Stimulated activated CD8-positive, alpha-beta memory T cell treated with anti-CD3 and anti-CD28 coated beads, Interleukin-15, amount 100 ng/mL, for 24 hours (primary cell): ENCODE data around the gene AHCYL2.
"Not testable (repeated sequence)": the region's sequence is repeated elsewhere in the genome, so short reads cannot be mapped to it uniquely, and the experiment has no call there.

ENCODE experiments used
- DNase-seq: peaks from one replicate; pipeline ENCODE4 v3.0.0-alpha.2; 2020; ENCODE audit warnings: low read depth

AHCYL2 gene

GRCh38 chr7:129245533-129245932 is 20.7 kb downstream of the AHCYL2 start:
- DNase-seq, result no peak

DNA sequence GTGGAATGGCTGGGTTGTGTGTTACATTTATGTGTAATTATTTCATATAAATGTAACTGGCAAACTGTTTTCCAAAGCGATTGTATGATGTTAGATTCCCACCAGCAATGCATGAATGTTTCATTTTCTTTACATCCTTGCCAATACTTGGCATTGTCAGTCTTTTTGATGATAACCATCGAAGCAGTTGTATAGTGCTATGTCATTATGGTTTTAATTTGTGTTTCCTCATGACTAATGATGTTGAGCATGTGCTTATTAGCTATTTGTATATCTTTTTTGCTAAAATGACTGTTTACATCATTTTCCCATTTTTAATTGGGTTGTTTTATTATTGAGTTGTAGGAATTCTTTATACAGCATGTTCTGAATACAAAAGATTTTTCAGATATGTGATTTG is 22.3 kb downstream of the AHCYL2 start:
- no peak for DNase-seq

DNA sequence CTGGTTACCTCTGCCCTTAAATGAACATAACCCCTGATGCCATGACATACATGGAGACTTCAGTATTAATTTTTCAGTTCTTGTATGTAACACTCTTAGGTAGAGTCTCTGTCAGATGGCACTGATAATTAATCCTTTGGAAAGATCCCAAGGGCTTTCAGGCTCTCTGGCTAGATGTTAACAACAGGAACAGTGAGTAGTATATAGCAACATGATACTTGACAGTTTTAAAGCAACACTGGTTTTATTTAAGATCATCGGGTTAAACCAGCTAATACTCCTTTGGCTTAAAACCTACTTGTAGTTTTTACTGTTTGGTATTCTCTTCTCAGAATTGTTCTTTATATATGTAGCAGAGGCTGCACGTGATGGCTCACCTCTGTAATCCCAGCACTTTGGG is 27.3 kb downstream of the AHCYL2 start:
- no peak for DNase-seq

DNA sequence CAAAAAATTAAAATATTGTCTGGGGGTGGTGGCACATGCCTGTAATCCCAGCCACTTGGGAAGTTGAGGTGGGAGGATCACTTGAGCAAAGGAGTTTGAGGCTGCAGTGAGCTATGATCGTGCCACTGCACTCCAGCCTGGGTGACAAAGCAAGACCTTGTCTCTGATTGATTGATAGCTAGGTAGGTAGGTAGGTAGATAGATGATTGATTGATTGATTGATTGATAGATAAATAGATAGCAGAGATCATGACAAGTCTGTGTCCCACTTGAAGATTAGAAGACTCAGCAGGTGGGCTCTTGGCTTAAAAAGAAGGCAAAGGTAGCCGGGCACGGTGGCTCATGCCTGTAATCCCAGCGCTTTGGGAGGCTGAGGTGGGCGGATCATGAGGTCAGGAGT is 27.8 kb downstream of the AHCYL2 start:
- DNase-seq, result not testable (repeated sequence)

DNA sequence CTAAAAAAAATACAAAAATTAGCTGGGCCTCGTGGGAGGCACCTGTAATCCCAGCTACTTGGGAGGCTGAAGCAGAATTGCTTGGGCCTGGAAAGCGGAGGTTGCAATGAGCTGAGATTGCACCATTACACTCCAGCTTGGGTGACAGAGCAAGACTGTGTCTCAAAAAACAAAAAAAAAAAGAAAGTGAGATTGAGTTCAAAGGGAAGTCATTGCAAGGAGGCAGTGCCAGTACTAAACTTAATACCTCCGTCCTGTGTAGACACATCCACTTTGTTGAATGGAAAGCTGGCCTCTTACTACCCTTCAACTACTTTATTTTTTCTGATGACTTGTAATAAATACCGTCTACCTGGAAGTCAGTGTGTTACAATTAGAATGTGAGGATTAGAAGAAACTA is 31.0 kb downstream of the AHCYL2 start:
- DNase-seq, result no peak

DNA sequence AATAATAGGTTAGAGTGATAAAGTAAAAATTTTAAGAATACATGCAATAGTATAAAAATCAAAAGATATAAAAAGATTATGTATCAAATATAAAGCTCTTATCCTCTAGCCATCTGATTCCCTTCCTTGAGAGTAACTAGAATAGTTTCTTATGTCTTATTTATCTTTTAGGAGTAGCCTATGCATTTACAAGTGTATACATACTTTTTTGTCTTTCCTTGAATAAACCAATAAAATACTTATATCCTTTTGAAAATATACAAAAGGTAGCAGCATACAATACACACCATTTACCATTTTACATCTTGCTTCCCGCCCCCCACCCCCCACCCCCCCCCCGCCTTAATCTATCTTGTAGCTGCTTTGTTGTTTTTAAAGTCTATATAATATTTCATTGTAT is 31.4 kb downstream of the AHCYL2 start:
- no peak for DNase-seq

DNA sequence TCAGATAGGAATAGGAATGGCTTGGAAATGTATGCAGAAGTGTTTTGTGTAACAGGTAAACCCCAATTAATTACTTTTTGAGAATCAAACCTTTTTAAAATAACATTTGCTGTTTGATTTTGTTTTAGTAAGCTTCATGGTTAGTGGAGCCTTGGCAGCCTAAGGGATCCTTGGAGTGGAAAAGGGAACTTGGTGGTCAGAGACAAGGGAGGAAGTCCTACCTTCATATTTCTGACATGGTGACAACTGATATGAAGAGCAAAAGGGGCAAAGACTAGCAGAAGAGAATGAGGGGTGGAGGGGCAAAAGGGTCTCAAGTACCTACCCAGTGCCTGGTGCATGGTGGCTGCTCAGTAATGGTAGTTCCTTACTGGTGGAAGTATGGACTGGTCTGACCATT is 32.3 kb downstream of the AHCYL2 start:
- no peak for DNase-seq

GRCh38 chr7:129258649-129259389 is 34.0 kb downstream of the AHCYL2 start:
- DNase-seq, result no peak

DNA sequence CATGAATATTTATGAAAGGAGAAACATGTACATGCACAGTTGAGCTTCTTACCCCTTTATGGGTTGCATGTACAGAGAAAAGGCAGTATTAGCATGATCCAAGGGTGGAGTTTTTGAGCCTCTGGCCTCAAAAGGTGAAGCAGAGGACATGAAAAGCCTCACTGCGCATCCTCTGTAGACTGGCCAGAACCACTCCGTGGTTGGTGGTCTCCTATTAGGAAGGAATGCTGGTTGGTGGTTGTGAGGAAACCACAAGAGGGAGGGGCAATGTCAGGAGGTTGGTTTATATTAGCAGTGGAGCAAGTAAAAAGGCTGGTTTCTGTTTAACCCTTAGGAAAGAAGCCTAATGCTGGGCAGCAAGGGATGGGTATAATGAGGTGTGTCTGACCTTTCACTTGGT is 37.5 kb downstream of the AHCYL2 start:
- DNase-seq, result no peak

GRCh38 chr7:129263168-129263567 is 38.3 kb downstream of the AHCYL2 start:
- DNase-seq, result no peak

GRCh38 chr7:129264534-129264933 is 39.7 kb downstream of the AHCYL2 start:
- no peak for DNase-seq

- DNase-seq, result no peak
These were observed 40.5 kb downstream of the AHCYL2 start for GRCh38 chr7:129265328-129265727.

DNA sequence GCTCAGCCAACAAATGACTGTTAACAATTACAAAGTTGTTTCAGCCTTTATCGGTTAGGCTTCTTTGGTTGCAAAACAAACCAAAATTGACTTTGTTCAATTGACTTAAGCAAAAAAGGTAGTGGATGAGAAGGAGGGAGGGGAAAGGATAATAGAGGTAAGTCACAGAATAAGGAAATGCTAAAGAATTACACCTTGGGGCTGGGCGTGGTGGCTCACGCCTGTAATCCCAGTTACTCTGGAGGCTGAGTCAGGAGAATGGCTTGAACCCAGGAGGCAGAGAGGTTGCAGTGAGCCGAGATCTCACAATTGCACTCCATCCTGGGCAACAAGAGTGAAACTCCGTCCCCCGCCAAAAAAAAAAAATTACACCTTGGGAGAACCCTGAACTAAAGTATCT is 41.4 kb downstream of the AHCYL2 start:
- DNase-seq, result no peak

DNA sequence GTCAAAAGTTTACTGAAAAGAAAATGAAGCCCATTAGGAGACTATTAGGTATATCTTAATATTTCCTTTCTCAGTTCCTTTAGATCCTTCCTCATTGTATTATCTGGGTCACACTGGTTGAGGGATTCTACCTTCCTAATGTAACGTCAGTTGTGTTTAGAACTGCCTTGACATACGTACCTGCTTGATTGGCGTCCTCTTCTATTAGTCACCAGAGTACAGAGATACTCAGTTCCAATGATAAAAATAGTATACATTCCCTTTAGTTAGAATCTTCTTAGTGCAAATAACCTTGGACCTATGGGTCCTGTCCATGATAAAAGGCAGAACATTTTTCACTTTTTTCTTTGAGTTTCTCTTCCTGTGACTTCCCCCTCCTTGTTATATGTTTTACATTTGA is 45.2 kb downstream of the AHCYL2 start:
- no peak for DNase-seq

DNA sequence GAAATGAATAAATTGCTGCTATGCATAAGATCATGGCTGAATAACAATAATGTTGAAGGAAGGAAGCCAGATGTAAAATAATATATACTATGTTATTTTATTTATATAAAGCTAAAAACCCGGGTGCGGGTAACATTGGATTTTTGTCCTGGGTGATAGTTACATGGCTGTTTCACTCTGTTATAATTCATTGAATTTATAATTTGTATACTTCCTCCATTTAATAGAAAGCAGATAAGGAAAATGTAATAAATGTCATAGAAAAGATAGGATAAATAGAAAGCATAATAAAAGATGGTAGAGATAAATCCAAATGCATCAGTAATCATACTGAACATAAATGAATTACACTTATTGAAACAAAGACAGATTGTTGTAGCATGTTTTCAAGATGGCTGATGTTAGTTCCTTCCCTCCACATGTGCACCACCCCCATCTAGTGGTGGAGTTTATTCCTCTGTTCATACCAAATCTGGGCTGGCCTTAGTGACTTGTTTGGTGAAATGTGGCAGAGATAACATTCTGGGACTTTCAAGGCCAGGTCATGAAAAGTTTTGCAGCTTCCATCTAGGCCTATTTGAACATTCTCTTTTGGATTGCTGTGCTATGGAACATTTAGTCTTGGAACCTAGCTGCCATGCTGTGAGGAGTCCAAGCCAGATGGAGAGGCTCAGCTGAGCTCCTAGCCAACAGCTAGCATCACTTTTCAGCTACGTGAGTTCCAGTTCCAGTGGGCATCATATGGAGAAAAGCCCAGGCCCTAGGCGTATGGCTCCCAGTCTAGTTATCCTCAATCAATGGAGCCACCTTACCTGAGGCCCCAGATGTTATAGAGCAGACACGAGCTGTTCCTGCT is 46.9 kb downstream of the AHCYL2 start:
- no peak for DNase-seq

DNA sequence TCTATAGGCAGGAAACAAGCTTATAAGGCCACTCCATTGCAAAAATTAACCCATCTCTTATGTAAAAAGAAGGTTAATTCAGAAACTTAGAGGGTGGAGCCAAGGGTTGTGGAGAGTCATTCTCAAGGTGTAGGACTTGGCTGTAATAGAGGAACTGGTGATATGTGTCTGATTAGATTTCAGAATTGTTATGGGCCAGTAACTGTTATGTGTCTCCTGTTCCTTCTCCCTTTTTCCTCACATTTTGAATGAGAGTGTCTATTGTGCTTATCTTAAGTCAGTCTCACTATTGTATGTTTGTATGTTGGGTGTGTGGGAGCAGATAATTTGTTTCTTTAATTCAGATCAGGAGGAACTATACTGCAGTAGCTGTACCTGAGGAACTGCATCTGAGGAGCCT is 49.1 kb downstream of the AHCYL2 start:
- DNase-seq, result no peak

DNA sequence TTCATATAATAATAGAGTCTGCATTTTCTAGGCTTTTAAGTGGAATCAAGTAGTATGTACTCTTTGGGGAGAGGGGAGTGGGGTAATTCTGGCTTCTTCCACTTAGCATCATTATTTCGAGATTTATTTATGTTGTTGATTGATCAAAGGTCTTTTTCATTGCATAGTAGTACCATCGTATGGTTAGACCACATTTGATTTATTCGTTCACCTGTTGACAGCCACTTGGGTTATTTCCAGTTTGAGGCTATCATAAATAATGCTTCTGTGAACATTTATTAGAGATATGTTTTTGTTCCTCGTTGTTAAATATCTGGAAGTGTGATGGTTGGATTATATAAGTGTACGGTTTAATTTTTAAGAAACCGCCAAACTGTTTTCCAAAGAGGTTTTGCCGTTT is 52.8 kb downstream of the AHCYL2 start:
- DNase-seq, result no peak

DNA sequence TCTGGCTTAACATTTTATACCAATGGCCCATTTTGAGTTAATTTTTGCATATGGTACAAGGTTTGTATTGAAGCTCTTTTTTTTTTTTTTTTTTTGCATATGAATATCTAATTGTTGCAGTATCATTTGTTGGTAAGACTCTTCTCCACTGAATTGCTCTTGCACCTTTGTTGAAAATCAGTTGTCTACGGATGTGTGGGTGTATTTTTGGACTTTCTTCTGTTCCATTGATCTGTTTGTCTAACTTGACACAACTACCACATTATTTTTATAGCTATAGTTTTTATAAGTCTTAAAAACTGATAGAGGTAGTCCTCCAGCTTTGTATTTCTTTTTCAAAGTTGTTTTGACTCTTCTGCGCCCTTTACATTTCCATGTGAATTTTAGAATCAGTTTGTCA is 53.9 kb downstream of the AHCYL2 start:
- no peak for DNase-seq

- no peak for DNase-seq
These were observed 54.9 kb downstream of the AHCYL2 start for GRCh38 chr7:129279757-129280156.

DNA sequence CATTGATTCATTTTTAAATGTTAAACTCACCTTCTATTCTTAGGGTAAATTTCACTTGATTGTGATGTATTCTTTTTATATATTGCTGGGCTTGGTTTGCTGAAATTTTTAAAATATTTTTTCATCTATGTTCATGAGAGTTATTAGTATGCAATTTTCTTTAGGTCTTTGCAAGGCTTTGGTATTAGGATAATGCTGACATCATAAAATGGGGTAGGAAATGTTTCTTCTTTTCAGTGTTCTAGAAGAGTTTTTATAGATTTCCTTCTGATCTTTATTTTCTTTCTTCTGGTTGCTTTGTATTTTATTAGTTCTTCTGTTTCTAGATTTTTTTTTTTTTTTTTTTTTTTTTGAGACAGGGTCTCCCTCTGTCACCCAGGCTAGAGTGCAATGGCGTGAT is 56.3 kb downstream of the AHCYL2 start:
- DNase-seq, result no peak

DNA sequence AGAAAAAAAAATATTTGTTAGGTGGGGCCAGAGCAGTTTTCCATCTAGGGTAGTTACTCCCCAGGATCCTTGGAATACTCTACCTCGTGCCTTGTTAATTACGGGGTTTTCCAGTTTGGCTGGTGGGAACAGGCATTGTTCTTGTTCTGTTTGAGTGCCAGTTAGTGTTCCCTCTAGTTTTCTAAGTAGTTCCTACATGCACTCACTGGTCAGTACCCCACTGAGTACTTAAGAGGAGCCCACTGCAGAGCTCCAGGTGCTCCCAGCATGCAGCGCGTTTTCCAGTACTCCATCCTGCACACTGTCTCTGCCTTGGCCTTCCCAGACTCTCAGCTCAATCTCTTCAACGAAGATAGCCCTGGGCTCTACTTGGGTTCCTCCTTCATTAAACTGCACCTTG is 58.0 kb downstream of the AHCYL2 start:
- DNase-seq, result no peak

DNA sequence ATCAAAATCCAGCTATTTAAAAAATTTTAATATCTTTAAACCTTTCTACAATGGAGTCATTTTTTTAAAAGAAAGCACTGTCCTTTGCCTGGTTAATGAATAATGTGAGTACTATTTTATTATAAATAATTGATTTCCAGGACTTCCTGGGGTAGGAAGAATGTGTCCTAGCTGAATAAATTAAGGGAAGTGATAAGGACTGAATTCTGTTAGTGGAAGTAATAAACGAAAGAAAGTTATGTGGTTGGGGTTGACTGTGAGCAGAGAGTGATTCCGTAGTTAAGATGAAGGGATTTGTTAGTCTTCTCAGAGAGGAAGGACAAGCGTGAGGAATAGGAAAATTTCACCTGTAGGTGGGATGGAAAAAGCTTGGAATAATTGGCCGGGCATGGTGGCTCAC is 59.1 kb downstream of the AHCYL2 start:
- no peak for DNase-seq

GRCh38 chr7:129285111-129285510 is 60.3 kb downstream of the AHCYL2 start:
- DNase-seq, result no peak

DNA sequence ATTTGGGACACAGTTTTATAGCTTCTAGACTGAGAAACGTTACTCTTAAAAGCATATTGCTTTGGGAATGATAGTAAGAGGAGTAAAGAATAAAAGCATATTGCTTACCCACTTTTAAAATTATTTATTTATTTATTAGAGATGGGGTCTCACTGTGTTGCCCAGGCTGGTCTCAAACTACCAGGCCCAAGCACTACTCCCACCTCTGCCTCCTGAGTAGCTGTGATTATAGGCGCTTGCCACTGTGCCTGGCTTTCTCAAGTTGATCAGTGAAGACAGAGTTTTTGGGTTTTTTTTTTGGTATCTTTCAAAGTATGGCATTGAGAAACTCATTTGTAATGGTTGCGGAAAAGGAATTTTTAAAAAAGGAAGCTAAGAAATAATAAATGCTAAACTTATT is 68.0 kb downstream of the AHCYL2 start:
- DNase-seq, result no peak
